Left ventricle myocardium inferior (tissue), 1 donor: Measurements from ENCODE around the gene GPR152. TPM values are rescaled to one million over a fixed set of nuclear protein-coding genes. Genes with fewer than 3 reads are reported as not detected.

Source experiments
- DNase-seq: peaks from one replicate; pipeline ENCODE4 v3.0.0-alpha.2; 2020
- H3K27ac ChIP-seq: fragments of 200-600 bp; replicated peaks from 2 replicates; pipeline ENCODE4 v1.8.0; 2021
- H3K27me3 ChIP-seq: fragments of 200-600 bp; 2 replicates; pipeline ENCODE4 v1.8.0; 2021; ENCODE audit warnings: low read depth
- H3K36me3 ChIP-seq: fragments of 200-600 bp; 2 replicates; pipeline ENCODE4 v1.8.0; 2021
- H3K4me1 ChIP-seq: fragments of 200-600 bp; 2 replicates; pipeline ENCODE4 v1.8.0; 2021
- H3K4me3 ChIP-seq: fragments of 200-600 bp; 2 replicates; pipeline ENCODE4 v1.8.0; 2021; ENCODE audit warnings: mild to moderate bottlenecking, moderate library complexity
- H3K9me3 ChIP-seq: fragments of 200-600 bp; replicated peaks from 2 replicates; pipeline ENCODE4 v1.8.0; 2021
- intact Hi-C: fragments of 100-400 bp; cut with micrococcal nuclease; formaldehyde crosslinking; loops from one replicate; pipeline ENCODE4 v1.11.0; 2022
- total RNA-seq: library from RNA; stranded (reverse); fragmentation: NEBNext Ultra II Directional; extraction: Animal tissue kit (Norgen Biotek cat#: 25700); gene quantifications from one replicate; pipeline ENCODE4 v1.2.1, GENCODE V29; 2021
- TF ChIP-seq, protein P1 (sequence below): fragments of 200-600 bp; IDR thresholded peaks from 2 replicates; pipeline ENCODE4 v1.8.0; 2021; ENCODE audit warnings: antibody characterized with exemption, mild to moderate bottlenecking, borderline replicate concordance
- donor health status: DM: no; HTN: yes; CAD: no; lungs with severe emphysema.

GPR152 gene
- total RNA-seq, 1 donor from 2014 or later: not detected

DNA sequence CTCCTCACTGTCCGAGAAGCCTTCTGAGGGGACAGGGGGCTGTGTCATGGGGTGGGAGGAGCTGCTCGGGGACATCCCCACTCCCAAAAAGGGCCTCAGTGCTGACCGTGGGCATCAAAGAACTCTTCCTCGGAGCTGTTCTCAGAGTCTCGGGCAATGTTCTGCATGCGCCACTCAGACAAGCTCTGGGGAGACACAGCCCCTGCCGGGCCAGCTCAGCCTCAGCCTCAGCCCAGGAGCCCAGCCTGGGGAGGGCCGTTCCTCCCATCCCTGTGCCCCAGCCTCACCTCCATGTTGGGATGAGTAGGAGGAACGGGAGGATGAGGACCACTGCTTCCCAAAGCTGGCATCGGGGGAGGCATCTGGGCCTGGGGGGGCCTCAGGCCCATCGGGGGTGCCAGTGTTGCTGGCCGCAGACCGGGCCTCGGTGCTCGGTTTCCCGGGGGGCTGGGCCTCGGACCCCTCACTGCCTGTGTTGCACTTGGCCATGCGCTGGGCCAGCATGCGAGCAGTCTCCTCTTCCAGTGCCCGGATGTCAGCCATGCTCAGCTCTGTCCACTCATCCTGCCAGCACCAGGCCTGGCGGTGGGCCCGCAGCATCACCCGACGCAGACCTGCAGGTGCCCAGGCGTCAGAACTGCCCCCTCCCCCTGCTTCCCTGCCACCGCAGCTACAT lies 47.4 kb upstream of the GPR152 start:
- DNase-seq: no peak
- Histone ChIP-seq H3K4me1 (peaks cover 42% of the 10 kb centered on the region), H3K36me3 (peaks cover 54% of the 10 kb centered on the region), H3K27ac (no peak overlapping the region), H3K9me3 (no peaks in the 10 kb centered on the region), H3K4me3 (no peak overlapping the region), H3K27me3 (no peaks in the 10 kb centered on the region)
- TF ChIP-seq, protein P1, sequence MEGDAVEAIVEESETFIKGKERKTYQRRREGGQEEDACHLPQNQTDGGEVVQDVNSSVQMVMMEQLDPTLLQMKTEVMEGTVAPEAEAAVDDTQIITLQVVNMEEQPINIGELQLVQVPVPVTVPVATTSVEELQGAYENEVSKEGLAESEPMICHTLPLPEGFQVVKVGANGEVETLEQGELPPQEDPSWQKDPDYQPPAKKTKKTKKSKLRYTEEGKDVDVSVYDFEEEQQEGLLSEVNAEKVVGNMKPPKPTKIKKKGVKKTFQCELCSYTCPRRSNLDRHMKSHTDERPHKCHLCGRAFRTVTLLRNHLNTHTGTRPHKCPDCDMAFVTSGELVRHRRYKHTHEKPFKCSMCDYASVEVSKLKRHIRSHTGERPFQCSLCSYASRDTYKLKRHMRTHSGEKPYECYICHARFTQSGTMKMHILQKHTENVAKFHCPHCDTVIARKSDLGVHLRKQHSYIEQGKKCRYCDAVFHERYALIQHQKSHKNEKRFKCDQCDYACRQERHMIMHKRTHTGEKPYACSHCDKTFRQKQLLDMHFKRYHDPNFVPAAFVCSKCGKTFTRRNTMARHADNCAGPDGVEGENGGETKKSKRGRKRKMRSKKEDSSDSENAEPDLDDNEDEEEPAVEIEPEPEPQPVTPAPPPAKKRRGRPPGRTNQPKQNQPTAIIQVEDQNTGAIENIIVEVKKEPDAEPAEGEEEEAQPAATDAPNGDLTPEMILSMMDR: no peak
- intact Hi-C loops: loop anchor here (10.0 kb wide), 1 partner anchor 105 kb away; the partner anchor contains the start of gene RAD9A

DNA sequence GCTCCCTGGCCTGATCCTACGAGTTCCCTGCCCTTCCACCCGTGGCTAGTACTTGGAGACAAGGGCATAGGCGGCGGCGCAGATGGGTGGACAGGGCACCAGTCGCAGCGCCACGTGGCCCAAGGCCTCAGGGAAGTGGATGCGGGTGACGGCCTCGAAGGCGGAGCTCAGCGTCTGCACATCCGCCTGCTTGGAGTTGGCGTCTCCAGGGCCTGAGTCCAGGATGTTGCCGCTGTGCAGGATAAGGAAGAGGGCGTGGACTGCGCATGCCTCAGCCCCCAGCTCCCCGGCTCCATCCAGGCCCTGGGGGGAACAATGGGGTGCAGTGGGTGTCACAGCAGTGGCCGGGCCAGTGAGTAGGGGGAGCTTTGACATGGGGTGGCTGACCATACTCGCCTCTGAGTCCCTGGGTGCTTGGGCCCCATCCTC lies 46.0 kb upstream of the GPR152 start:
- TF ChIP-seq, protein P1: no peak
- DNase-seq: peak; percentile 45
- no peaks in the 10 kb centered on the region for H3K9me3 ChIP-seq
- peaks cover 28% of the 10 kb centered on the region for H3K4me1 ChIP-seq
- no peaks in the 10 kb centered on the region for H3K27me3 ChIP-seq
- peak overlapping the region; percentile 77 for H3K27ac ChIP-seq
- peaks cover 67% of the 10 kb centered on the region for H3K36me3 ChIP-seq
- H3K4me3 ChIP-seq: no peak overlapping the region
- intact Hi-C loops: no loop called here

DNA sequence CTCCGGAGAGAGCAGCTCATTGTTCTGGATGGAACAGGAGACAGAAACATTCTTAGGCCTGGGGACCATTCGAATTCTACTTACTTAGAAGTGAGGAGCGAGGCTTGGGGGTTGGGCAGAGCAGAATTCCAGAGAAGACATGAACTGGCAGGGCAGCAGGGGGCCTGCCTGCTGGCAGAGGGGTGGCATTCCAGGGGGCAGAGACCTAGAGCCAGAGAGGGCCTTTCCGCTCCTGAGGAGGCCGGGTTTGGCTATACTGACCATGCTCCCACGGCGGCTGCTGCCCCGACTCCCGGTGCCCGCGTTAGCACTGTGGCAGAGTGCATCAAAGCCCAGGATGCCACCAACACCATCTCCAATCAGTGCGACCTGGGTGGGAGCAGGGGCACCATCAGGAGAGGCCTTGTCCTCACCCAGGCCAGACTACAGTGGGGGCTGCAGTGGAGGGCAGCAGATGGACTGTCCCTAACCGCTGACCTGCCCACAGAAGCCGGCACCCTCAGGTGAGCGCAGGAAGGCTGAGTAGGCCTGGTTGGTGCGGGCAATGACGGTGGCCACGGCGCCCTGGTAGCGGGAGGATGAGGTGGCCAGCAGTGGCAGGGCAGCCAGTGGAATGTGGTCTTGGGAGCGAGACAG lies 45.2 kb upstream of the GPR152 start:
- peaks cover 22% of the 10 kb centered on the region for H3K4me1 ChIP-seq
- H3K27ac ChIP-seq: peak overlapping the region; percentile 77
- DNase-seq: no peak
- intact Hi-C loops: no loop called here
- H3K36me3 ChIP-seq: peaks cover 74% of the 10 kb centered on the region
- no peaks in the 10 kb centered on the region for H3K27me3 ChIP-seq
- TF ChIP-seq, protein P1: no peak
- no peaks in the 10 kb centered on the region for H3K9me3 ChIP-seq
- H3K4me3 ChIP-seq: no peak overlapping the region

DNA sequence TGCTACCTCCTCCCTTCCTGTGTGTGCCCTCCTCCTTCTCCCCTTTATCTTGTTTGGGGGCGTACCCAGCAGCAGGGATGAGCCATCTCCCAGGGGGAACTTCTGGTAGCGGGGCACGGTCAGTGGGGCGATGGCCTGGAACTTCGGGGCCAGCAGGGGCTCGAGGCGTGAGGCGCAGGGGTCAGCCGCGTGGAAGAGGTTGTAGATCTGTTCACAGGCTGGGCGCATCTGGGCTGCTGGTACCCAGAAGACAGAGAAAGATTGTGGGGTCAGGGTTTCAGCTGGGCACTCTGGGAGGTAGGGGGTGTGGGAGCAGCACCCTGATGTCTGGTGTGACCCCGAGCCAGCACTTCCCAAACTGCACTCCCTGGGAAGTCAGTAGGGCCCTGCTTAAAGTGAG lies 43.6 kb upstream of the GPR152 start:
- H3K27me3 ChIP-seq: no peaks in the 10 kb centered on the region
- H3K4me3 ChIP-seq: no peak overlapping the region
- no peak overlapping the region for H3K27ac ChIP-seq
- DNase-seq: no peak
- TF ChIP-seq, protein P1: no peak
- intact Hi-C loops: no loop called here
- H3K4me1 ChIP-seq: peaks cover 22% of the 10 kb centered on the region
- no peaks in the 10 kb centered on the region for H3K9me3 ChIP-seq
- peaks cover 76% of the 10 kb centered on the region for H3K36me3 ChIP-seq

DNA sequence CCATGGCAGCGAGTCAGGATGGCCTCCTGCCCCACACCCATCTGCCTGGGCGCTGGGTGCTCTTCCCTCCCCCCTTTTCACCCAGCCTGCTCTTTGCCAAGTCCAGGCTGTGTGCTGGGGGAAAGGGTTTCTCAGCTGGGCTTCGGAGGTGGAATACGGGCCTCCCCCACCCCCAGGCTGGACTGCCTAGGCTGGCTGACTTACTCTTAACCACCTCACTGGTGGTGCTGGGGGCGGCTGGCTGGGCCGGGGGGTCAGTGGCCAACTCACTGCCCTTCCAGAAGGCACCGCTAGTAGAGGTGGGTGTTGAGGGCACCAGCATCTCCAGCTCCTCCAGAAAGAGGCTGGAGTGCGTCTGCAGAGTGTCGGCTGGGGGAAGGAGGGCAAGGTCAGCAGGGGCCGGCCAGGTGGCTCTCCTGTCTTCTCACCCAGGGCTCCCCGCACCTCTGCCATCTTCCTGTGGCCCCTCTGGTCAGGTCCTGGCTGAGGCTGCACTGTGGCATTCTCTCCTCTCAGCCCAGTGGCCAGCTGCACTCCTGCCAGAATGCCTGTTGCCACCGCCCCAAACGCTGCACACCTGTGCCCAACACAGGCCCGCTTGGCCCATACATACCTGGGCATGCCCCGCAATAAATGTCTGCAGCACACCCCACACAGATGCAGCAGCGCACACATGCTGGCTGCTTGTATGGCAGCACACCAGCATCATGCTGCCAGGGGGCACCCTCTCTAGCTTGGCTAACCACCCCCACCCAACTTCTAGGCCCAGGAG lies 42.9 kb upstream of the GPR152 start:
- Histone ChIP-seq H3K9me3 (no peaks in the 10 kb centered on the region), H3K27me3 (no peaks in the 10 kb centered on the region), H3K36me3 (peaks cover 83% of the 10 kb centered on the region), H3K4me3 (no peak overlapping the region), H3K27ac (no peak overlapping the region), H3K4me1 (peaks cover 15% of the 10 kb centered on the region)
- DNase-seq: no peak
- intact Hi-C loops: no loop called here
- TF ChIP-seq, protein P1: no peak
